K562 (cell line): ENCODE data around the gene ADAMTS6. TPM values are rescaled to one million over a fixed set of nuclear protein-coding genes. Genes with fewer than 3 reads are reported as not detected.

Source experiments
- ATAC-seq: fragments of 200-7000 bp; cut with Tn5 transposase; 3 replicates; pipeline ENCODE4 v1.9.1; 2020; ENCODE audit warnings: moderate library complexity
- BruUV-seq: library from RNA; stranded (reverse); fragments of 400-500 nt; replicated peaks from 2 replicates; lab custom pipeline; 2021; lab: Mats Ljungman, UMichigan
- CTCF ChIA-PET: fragments of 300-600 bp; formaldehyde crosslinking; extraction: SDS; loops from one replicate; lab custom pipeline; 2021; ENCODE audit warnings: low intra/inter-chr PET ratio; lab: Yijun Ruan, JAX
- POLR2A ChIA-PET: fragments of 300-600, 350-650 bp; sonication (Branson Sonifier 250); formaldehyde crosslinking; extraction: SDS; loops from one replicate; lab custom pipeline; 2021; ENCODE audit warnings: antibody characterized with exemption, inconsistent platforms; lab: Yijun Ruan, JAX
- DNase-seq, 4 experiments: peaks; one replicate each; pipeline versions ENCODE4 v3.0.0 to v3.0.0-alpha.2; 2011 to 2018; ENCODE audit warnings: low spot score in 3 of 4, mixed read lengths in 3 of 4; ENCODE audit errors: extremely low read depth in 1 of 4
- FAIRE-seq: peaks from 2 replicates; lab custom pipeline; 2011; peaks lifted over from hg19 to GRCh38; lab: Jason Lieb, UNC
- H2AFZ ChIP-seq: 2 replicates; pipeline ENCODE4 v1.6.0; 2011; ENCODE audit warnings: low read depth, low read length, control low read depth, inconsistent platforms
- H3K27ac ChIP-seq: fragments of 200-600 bp; 3 replicates; pipeline ENCODE4 v1.8.0; 2011; ENCODE audit warnings: low read depth, mild to moderate bottlenecking, control low read depth, inconsistent platforms, low read length, moderate library complexity, mixed read lengths; ENCODE audit errors: extremely low read depth
- H3K27me3 ChIP-seq, 2 experiments: fragments of 300-600 bp in 1 of 2; 2 replicates in 1 of 2; 3 replicates in 1 of 2; pipeline versions ENCODE4 v1.6.0 to v1.8.0; 2011; ENCODE audit warnings: inconsistent platforms in 2 of 2, low read length in 2 of 2, mild to moderate bottlenecking in 1 of 2, mixed read lengths in 1 of 2, moderate library complexity in 1 of 2; ENCODE audit not compliant: control insufficient read depth in 2 of 2, insufficient read depth in 2 of 2
- H3K36me3 ChIP-seq: fragments of 300-600 bp; 3 replicates; pipeline ENCODE4 v1.8.0; 2011; ENCODE audit warnings: mild to moderate bottlenecking, low read length, inconsistent platforms; ENCODE audit not compliant: control insufficient read depth, insufficient read depth
- H3K4me1 ChIP-seq, 2 experiments: fragments of 200-600 bp in 1 of 2; replicated peaks in 1 of 2; 2 replicates in 1 of 2; 3 replicates in 1 of 2; pipeline versions ENCODE4 v1.5.1 to v1.8.0; 2011; ENCODE audit warnings: inconsistent platforms in 2 of 2, low read length in 2 of 2, mild to moderate bottlenecking in 1 of 2, mixed read lengths in 1 of 2, moderate library complexity in 1 of 2; ENCODE audit not compliant: control insufficient read depth in 2 of 2, insufficient read depth in 2 of 2
- H3K4me2 ChIP-seq: 2 replicates; pipeline ENCODE4 v1.6.1; 2011; ENCODE audit warnings: low read length, control low read depth, inconsistent platforms, mixed read lengths; ENCODE audit not compliant: insufficient read depth
- H3K4me3 ChIP-seq: fragments of 200-600 bp; sonication (generic), shearing (Covaris generic); 2 replicates; pipeline ENCODE4 v1.5.1; 2016; ENCODE audit warnings: control low read depth, inconsistent platforms
- H3K79me2 ChIP-seq: fragments of 200-600 bp; 3 replicates; pipeline ENCODE4 v1.8.0; 2011; ENCODE audit warnings: low read length, inconsistent platforms; ENCODE audit not compliant: control insufficient read depth, insufficient read depth
- H3K9ac ChIP-seq, 2 experiments: 2 replicates each; pipeline versions ENCODE4 v1.6.0 to v1.6.1; 2011; ENCODE audit warnings: low read depth in 2 of 2, low read length in 2 of 2, control low read depth in 1 of 2, inconsistent platforms in 1 of 2, mild to moderate bottlenecking in 1 of 2, mixed read lengths in 1 of 2; ENCODE audit not compliant: insufficient read depth in 1 of 2
- H3K9me1 ChIP-seq: one replicate; pipeline ENCODE4 v1.6.0; 2011; ENCODE audit warnings: inconsistent platforms, mild to moderate bottlenecking, low read length, moderate library complexity; ENCODE audit not compliant: control insufficient read depth, insufficient read depth
- H3K9me3 ChIP-seq: replicated peaks from 2 replicates; pipeline ENCODE4 v1.5.1; 2011; ENCODE audit warnings: low read depth, low read length, inconsistent platforms; ENCODE audit not compliant: control insufficient read depth, insufficient read depth
- H4K20me1 ChIP-seq: replicated peaks from 2 replicates; pipeline ENCODE4 v1.6.1; 2011; ENCODE audit warnings: low read length, inconsistent platforms, mixed read lengths; ENCODE audit not compliant: control insufficient read depth, insufficient read depth
- ARID2 ChIP-seq: fragments of 450-650 bp; IDR thresholded peaks from 2 replicates; pipeline ENCODE4 v1.6.1; 2017; ENCODE audit warnings: antibody characterized with exemption, mild to moderate bottlenecking
- FOXP4 ChIP-seq: sonication (generic); formaldehyde crosslinking; IDR thresholded peaks from 2 replicates; pipeline ENCODE4 v1.8.0; 2022; ENCODE audit warnings: mild to moderate bottlenecking, missing genetic modification reagents, borderline replicate concordance
- HMBOX1 ChIP-seq: sonication (generic); IDR thresholded peaks from 2 replicates; pipeline ENCODE4 v1.6.1; 2016
- HOXB6 ChIP-seq: fragments of 250-450 bp; sonication (Bioruptor Pico); IDR thresholded peaks from 2 replicates; pipeline ENCODE4 v1.5.1; 2022; ENCODE audit warnings: mild to moderate bottlenecking, borderline replicate concordance
- POLR2G ChIP-seq: fragments of 200-400 bp; formaldehyde crosslinking; IDR thresholded peaks from 2 replicates; pipeline ENCODE4 v1.6.1; 2017; ENCODE audit warnings: low read depth, mild to moderate bottlenecking, antibody characterized with exemption, low read length, moderate library complexity
- RAD21 ChIP-seq, 2 experiments: fragments of 250-450 bp in 1 of 2; fragments of 450-650 bp in 1 of 2; sonication (Bioruptor Pico) in 1 of 2; formaldehyde crosslinking in 1 of 2; IDR thresholded peaks in 1 of 2; conservative IDR thresholded peaks in 1 of 2; 2 replicates each; pipeline versions ENCODE4 v1.4.0 to v1.8.0; 2020 to 2022; ENCODE audit warnings: mild to moderate bottlenecking in 2 of 2, moderate library complexity in 1 of 2
- RNF2 ChIP-seq: sonication (generic); IDR thresholded peaks from 2 replicates; pipeline ENCODE4 v1.6.1; 2016
- TARDBP ChIP-seq: fragments of 450-650 bp; IDR thresholded peaks from 2 replicates; pipeline ENCODE4 v1.6.1; 2016
- USF2 ChIP-seq: sonication (generic); formaldehyde crosslinking; IDR thresholded peaks from 2 replicates; pipeline ENCODE4 v1.5.0; 2020; ENCODE audit warnings: missing genetic modification reagents
- ZKSCAN8 ChIP-seq: fragments of 200-800 bp; sonication (Bioruptor generic); IDR thresholded peaks from 2 replicates; pipeline ENCODE4 v1.6.1; 2016; ENCODE audit warnings: missing genetic modification characterization, missing compliant biosample characterization
- ZNF121 ChIP-seq: sonication (generic); formaldehyde crosslinking; conservative IDR thresholded peaks from 2 replicates; pipeline ENCODE4 v1.8.0; 2022; ENCODE audit warnings: missing genetic modification reagents
- ZNF354B ChIP-seq: fragments of 250-450 bp; sonication (Bioruptor Pico); IDR thresholded peaks from 2 replicates; pipeline ENCODE4 v1.4.0; 2020
- ZNF431 ChIP-seq: sonication (generic); formaldehyde crosslinking; IDR thresholded peaks from 2 replicates; pipeline ENCODE4 v1.8.0; 2022; ENCODE audit warnings: mild to moderate bottlenecking, missing genetic modification reagents
- ZNF507 ChIP-seq: conservative IDR thresholded peaks from 2 replicates; pipeline ENCODE4 v1.6.1; 2017; ENCODE audit warnings: missing genetic modification characterization, missing compliant biosample characterization
- ZNF511 ChIP-seq: sonication (generic); formaldehyde crosslinking; IDR thresholded peaks from 2 replicates; pipeline ENCODE4 v1.8.0; 2022; ENCODE audit warnings: mild to moderate bottlenecking, missing genetic modification reagents
- ZNF518B ChIP-seq: fragments of 250-450 bp; sonication (Bioruptor Pico); IDR thresholded peaks from 2 replicates; pipeline ENCODE4 v1.5.0; 2021; ENCODE audit warnings: mild to moderate bottlenecking, moderate library complexity
- WGBS: fragments of 100-300 bp; shearing (Covaris generic); methylation state at CpG from one replicate; pipeline ENCODE4 v1.1.6; 2016; ENCODE audit warnings: low coverage, mixed read lengths; ENCODE audit not compliant: insufficient coverage; ENCODE audit errors: missing lambda C conversion rate; 5-methylcytosine and 5-hydroxymethylcytosine counted together
- in situ Hi-C: fragments of 300-500 bp; cut with MboI; formaldehyde crosslinking; loops from 4 replicates; pipeline ENCODE4 v1.15.0; 2018; ENCODE audit warnings: inconsistent platforms, mixed read lengths
- intact Hi-C: fragments of 100-400 bp; cut with micrococcal nuclease; formaldehyde crosslinking; loops from 2 replicates; pipeline ENCODE4 v1.14.2; 2022
- polyA plus RNA-seq, 8 experiments: library from polyadenylated mRNA; depleted of rRNA in 4 of 8; stranded (reverse) in 5 of 8; unstranded in 3 of 8; fragments of >200 nt; fragmentation: Nextera tagmentation in 2 of 8; fragmentation: Illumina TruSeq in 1 of 8; extraction: Ambion mirVana in 2 of 8; extraction: Trizol in 1 of 8; gene quantifications; 2 replicates each; pipeline versions ENCODE4 v1.2.1 to v1.2.3, GENCODE V29; 2011 to 2014; ENCODE audit warnings: inconsistent platforms in 1 of 8, missing spikeins in 1 of 8
- total RNA-seq, 7 experiments: library from RNA; depleted of rRNA in 6 of 7; stranded (reverse); fragments of >200 nt in 6 of 7; fragmentation: Illumina TruSeq in 2 of 7; extraction: Trizol in 2 of 7; gene quantifications; 2 replicates each; pipeline versions ENCODE4 v1.2.1 to v1.2.3, GENCODE V29; 2011 to 2021; ENCODE audit warnings: low replicate concordance in 1 of 7

ADAMTS6 gene
- total and polyA plus RNA-seq, 9 of the 15 experiments (the other 6 are each of a cell fraction or from before 2014, with no cell fraction given): 0.57 to 5.3 (median 1.5) TPM

- H3K36me3 ChIP-seq: no peaks in the 10 kb centered on the region
- H3K27ac ChIP-seq: no peak overlapping the region
- ChIA-PET CTCF (no interaction called here), POLR2A (no interaction called here)
- intact Hi-C loops: no loop called here
- no peak overlapping the region for H3K4me3 ChIP-seq
- in situ Hi-C loops: no loop called here
- BruUV-seq: no TSS peak
- H3K9me1 ChIP-seq: no peaks in the 10 kb centered on the region
- ATAC-seq (no peak), FAIRE-seq (no peak), DNase-seq (no peak)
- no peaks in the 10 kb centered on the region for H4K20me1 ChIP-seq
- no peaks in the 10 kb centered on the region for H3K79me2 ChIP-seq
- no peaks in the 10 kb centered on the region for H3K4me1 ChIP-seq
- H3K9me3 ChIP-seq: no peaks in the 10 kb centered on the region
- no peak overlapping the region for H3K4me2 ChIP-seq
- no peak overlapping the region for H2AFZ ChIP-seq
- WGBS: 11% methylated on average over 4 of the region's 4 CpGs
- H3K27me3 ChIP-seq: no peaks in the 10 kb centered on the region
- H3K9ac ChIP-seq: no peak overlapping the region
- TF ChIP-seq HMBOX1: no peak
- no peak for TF ChIP-seq ZNF511
- TF ChIP-seq FOXP4: no peak
- TF ChIP-seq ZKSCAN8 (CRISPR knock-in tag): no peak
- no peak for TF ChIP-seq HOXB6 (CRISPR knock-in tag)
- no peak for TF ChIP-seq POLR2G
- no peak for TF ChIP-seq ARID2
- TF ChIP-seq ZNF354B (CRISPR knock-in tag): no peak
- no peak for TF ChIP-seq TARDBP
- no peak for TF ChIP-seq ZNF507 (tag)
- no peak for TF ChIP-seq USF2 (CRISPR knock-in tag)
- no peak for TF ChIP-seq RAD21 (CRISPR knock-in tag; conservative IDR thresholded peaks at IDR 0.05 in 1 of 2, IDR thresholded peaks at IDR 0.05 in 1 of 2)
- TF ChIP-seq ZNF518B (CRISPR knock-in tag): no peak
- no peak for TF ChIP-seq ZNF121 (CRISPR knock-in tag)
- TF ChIP-seq ZNF431 (CRISPR knock-in tag): no peak
- TF ChIP-seq RNF2: no peak
These were observed 235.0 kb downstream of the ADAMTS6 start for GRCh38 chr5:65246741-65247140.
